ENCODE results near the gene MTHFR.

MTHFR gene

GRCh38 chr1:11780380-11781147 is 25.2 kb downstream of the MTHFR start:
- DNase-seq, result no peak

- no peak for DNase-seq
These were observed 25.9 kb downstream of the MTHFR start for GRCh38 chr1:11779715-11780379.

GRCh38 chr1:11778844-11779623 is 26.7 kb downstream of the MTHFR start:
- DNase-seq, result no peak

GRCh38 chr1:11778336-11778735 is 27.4 kb downstream of the MTHFR start:
- DNase-seq, result no peak

- DNase-seq, result no peak
These were observed 28.0 kb downstream of the MTHFR start for GRCh38 chr1:11777658-11778322.

- no peak for DNase-seq
These were observed 31.0 kb downstream of the MTHFR start for GRCh38 chr1:11774753-11775152.

- DNase-seq, result no peak
These were observed 33.3 kb downstream of the MTHFR start for GRCh38 chr1:11772458-11772857.

GRCh38 chr1:11771481-11772043 is 34.2 kb downstream of the MTHFR start:
- no peak for DNase-seq

- no peak for DNase-seq
These were observed 35.8 kb downstream of the MTHFR start for GRCh38 chr1:11770011-11770410.

GRCh38 chr1:11769274-11769673 is 36.5 kb downstream of the MTHFR start:
- DNase-seq, result no peak

GRCh38 chr1:11768821-11769220 is 36.9 kb downstream of the MTHFR start:
- DNase-seq, result no peak

GRCh38 chr1:11767922-11768704 is 37.7 kb downstream of the MTHFR start:
- no peak for DNase-seq

- DNase-seq, result no peak
These were observed 39.4 kb downstream of the MTHFR start for GRCh38 chr1:11766429-11766776.

GRCh38 chr1:11765661-11766428 is 39.9 kb downstream of the MTHFR start:
- no peak for DNase-seq

- DNase-seq, result no peak
These were observed 41.2 kb downstream of the MTHFR start for GRCh38 chr1:11764519-11764918.

GRCh38 chr1:11764115-11764514 is 41.6 kb downstream of the MTHFR start:
- no peak for DNase-seq

GRCh38 chr1:11761988-11762406 is 43.8 kb downstream of the MTHFR start, which contains the start of gene C1orf167:
Gene C1orf167 (plus strand): TSS chr1:11762193. CDS start chr1:11764401, 2,208 bp downstream.
- DNase-seq, result no peak

GRCh38 chr1:11761285-11761684 is 44.5 kb downstream of the MTHFR start:
- DNase-seq, result no peak

GRCh38 chr1:11759791-11760190 is 46.0 kb downstream of the MTHFR start:
- no peak for DNase-seq

GRCh38 chr1:11757047-11757446 is 48.7 kb downstream of the MTHFR start:
- DNase-seq, result no peak

- no peak for DNase-seq
These were observed 52.1 kb downstream of the MTHFR start for GRCh38 chr1:11753555-11754208.

Data from activated CD4-positive, alpha-beta T cell treated with anti-CD3 and anti-CD28 coated beads, Interleukin-2, amount 50 U/mL, for 4 hours (primary cell).